Lower leg skin (tissue), 3 donors: Measurements from ENCODE around the gene TMEM272.

Experiments
- POLR2A ChIP-seq, 2 donors: fragments of 450-650 bp; IDR thresholded peaks; one replicate each; pipeline ENCODE4 v1.6.1; 2016 to 2017; ENCODE audit warnings: antibody characterized with exemption in 2 of 2, mild to moderate bottlenecking in 1 of 2, moderate library complexity in 1 of 2
- TF ChIP-seq, protein P1 (sequence below), 3 donors: fragments of 450-650 bp; IDR thresholded peaks; one replicate each; pipeline ENCODE4 v1.5.1; 2016; ENCODE audit warnings: antibody characterized with exemption in 3 of 3, mild to moderate bottlenecking in 3 of 3, moderate library complexity in 2 of 3

DNA sequence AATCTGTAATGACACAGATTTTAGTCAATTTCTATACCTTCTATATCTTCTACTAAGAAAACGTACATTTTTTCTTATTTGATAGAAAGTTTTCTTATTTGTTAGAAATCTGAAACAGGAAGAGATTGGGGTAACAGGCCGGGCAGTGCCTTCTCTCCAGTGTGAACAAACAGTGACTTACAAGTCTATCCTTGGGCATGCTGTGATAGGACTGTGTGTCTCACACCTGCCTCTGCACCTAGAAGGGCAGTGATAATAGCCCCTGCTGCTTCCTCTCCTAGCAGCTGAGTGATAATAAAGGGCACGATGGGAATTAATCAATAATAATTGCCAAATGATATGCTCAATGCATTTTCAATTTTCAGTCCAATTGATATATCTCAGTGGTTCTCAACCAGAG lies 1.4 kb downstream of the TMEM272 start:
- TF ChIP-seq, protein P1, sequence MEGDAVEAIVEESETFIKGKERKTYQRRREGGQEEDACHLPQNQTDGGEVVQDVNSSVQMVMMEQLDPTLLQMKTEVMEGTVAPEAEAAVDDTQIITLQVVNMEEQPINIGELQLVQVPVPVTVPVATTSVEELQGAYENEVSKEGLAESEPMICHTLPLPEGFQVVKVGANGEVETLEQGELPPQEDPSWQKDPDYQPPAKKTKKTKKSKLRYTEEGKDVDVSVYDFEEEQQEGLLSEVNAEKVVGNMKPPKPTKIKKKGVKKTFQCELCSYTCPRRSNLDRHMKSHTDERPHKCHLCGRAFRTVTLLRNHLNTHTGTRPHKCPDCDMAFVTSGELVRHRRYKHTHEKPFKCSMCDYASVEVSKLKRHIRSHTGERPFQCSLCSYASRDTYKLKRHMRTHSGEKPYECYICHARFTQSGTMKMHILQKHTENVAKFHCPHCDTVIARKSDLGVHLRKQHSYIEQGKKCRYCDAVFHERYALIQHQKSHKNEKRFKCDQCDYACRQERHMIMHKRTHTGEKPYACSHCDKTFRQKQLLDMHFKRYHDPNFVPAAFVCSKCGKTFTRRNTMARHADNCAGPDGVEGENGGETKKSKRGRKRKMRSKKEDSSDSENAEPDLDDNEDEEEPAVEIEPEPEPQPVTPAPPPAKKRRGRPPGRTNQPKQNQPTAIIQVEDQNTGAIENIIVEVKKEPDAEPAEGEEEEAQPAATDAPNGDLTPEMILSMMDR (IDR thresholded peaks at IDR 0.05), result no peak
- no peak for TF ChIP-seq POLR2A (IDR thresholded peaks at IDR 0.05)
